Heart right ventricle (tissue), 16 donors: ENCODE results near the gene JADE1. TPM values are rescaled to one million over a fixed set of nuclear protein-coding genes. Genes with fewer than 3 reads are reported as not detected.
A peak's percentile ranks its signal among the peaks of the same experiment; 100 is the strongest.

Experiments
- ATAC-seq, 8 donors: fragments of 200-7000 bp; cut with Tn5 transposase; one replicate each; pipeline ENCODE4 v1.9.1; 2020; ENCODE audit warnings: mild to moderate bottlenecking in 8 of 8, moderate library complexity in 8 of 8, moderate number of reproducible peaks in 1 of 8
- DNase-seq, 2 donors: peaks; one replicate each; pipeline ENCODE4 v3.0.0-alpha.2; 2020
- H3K27ac ChIP-seq, 10 donors: fragments of 200-600 bp; sonication (generic) in 2 of 10; one replicate each; pipeline versions ENCODE4 v1.5.0 to v1.8.0; 2020 to 2022; ENCODE audit warnings: mild to moderate bottlenecking in 3 of 10
- H3K27me3 ChIP-seq, 7 donors: fragments of 200-600 bp; one replicate each; pipeline ENCODE4 v1.8.0; 2021 to 2022; ENCODE audit warnings: mild to moderate bottlenecking in 2 of 7
- H3K36me3 ChIP-seq, 9 donors: fragments of 200-600 bp; sonication (generic) in 1 of 9; one replicate each; pipeline versions ENCODE4 v1.5.0 to v1.8.0; 2020 to 2022; ENCODE audit warnings: mild to moderate bottlenecking in 2 of 9
- H3K4me1 ChIP-seq, 9 donors: fragments of 200-600 bp; sonication (generic) in 1 of 9; one replicate each; pipeline versions ENCODE4 v1.5.0 to v1.8.0; 2020 to 2022; ENCODE audit warnings: mild to moderate bottlenecking in 4 of 9
- H3K4me3 ChIP-seq, 10 donors: fragments of 200-600 bp; sonication (generic) in 2 of 10; one replicate each; pipeline versions ENCODE4 v1.5.0 to v1.8.0; 2020 to 2022; ENCODE audit warnings: mild to moderate bottlenecking in 7 of 10, moderate library complexity in 2 of 10
- H3K9me3 ChIP-seq, 11 donors: fragments of 200-600 bp in 10 of 11; sonication (generic) in 2 of 11; one replicate each; pipeline versions ENCODE4 v1.5.0 to v1.8.0; 2013 to 2022; ENCODE audit warnings: mild to moderate bottlenecking in 2 of 11, control low read depth in 1 of 11, moderate library complexity in 1 of 11
- WGBS, 2 donors: extraction: QIAGEN DNeasy Blood & Tissue Kit; methylation state at CpG; one replicate each; pipeline ENCODE4 v1.1.7; 2013; ENCODE audit warnings: inconsistent platforms in 1 of 2; 5-methylcytosine and 5-hydroxymethylcytosine counted together
- intact Hi-C, 10 donors: fragments of 100-400 bp; cut with DNase I; formaldehyde crosslinking; loops; one replicate each; pipeline versions ENCODE4 v1.11.1 to v1.14.2; 2022
- polyA plus RNA-seq, 2 donors: library from polyadenylated mRNA; stranded (reverse); fragments of 200-250 nt; gene quantifications; one replicate each; pipeline ENCODE4 v1.2.3, GENCODE V29; 2013
- total RNA-seq, 10 donors: library from RNA; stranded (reverse); fragmentation: NEBNext Ultra II Directional in 3 of 10; extraction: Animal tissue kit (Norgen Biotek cat#: 25700) in 3 of 10; gene quantifications; one replicate each; pipeline versions ENCODE4 v1.2.1 to v1.2.4, GENCODE V29; 2021 to 2023
- TF ChIP-seq, protein P1 (sequence below), 9 donors: fragments of 200-600 bp; sonication (generic) in 2 of 9; IDR thresholded peaks; one replicate each; pipeline versions ENCODE4 v1.5.0 to v1.8.0; 2021 to 2022; ENCODE audit warnings: antibody characterized with exemption in 9 of 9, mild to moderate bottlenecking in 5 of 9, moderate library complexity in 1 of 9
- donor health status: Arrhythmogenic right ventricular cardiomyopathy.
- donor health status: ischemic (EF 13 %, LVEDD 7.1; RV severe dilation, severe dysfunction).
- donor health status: healthy with polysubstance abuse.
- donor health status: DM: no; HTN: yes; CAD: no.
- donor health status: DM: no; HTN: no; CAD: no.
- donor health status: ischemic (EF 25% LVEDD 6.9; RV normal size, moderate dysfunction).
- donor health status: ischemic (EF 25% LVEDD 5.7; RV mildly dilated, moderate dysfunction).
- donor health status: healthy.
- donor health status: DM: yes; HTN: yes; CAD: no.
- donor health status: Ischemic cardiomyopathy.
- donor health status: ischemic (EF 35%, LVEDD 5.7; RV mildly dilated, moderate dysfunction).
- donor health status: nonischemic (EF 11% LVEDD 7.7; RV severe dilation, severe dysfunction).
- donor health status: DM: yes; HTN: yes; CAD: no.
- donor health status: PGD.
- donor health status: ischemic (EF 29% LVEDD 5.4; RV normal size, mild dysfunction).
- donor health status: nonischemic (EF 23%, LVEDD 6.1; RV moderate dilation, normal function).

JADE1 gene
- total and polyA plus RNA-seq, 12 donors, result 12.1 to 32.3 (median 23.5) TPM

DNA sequence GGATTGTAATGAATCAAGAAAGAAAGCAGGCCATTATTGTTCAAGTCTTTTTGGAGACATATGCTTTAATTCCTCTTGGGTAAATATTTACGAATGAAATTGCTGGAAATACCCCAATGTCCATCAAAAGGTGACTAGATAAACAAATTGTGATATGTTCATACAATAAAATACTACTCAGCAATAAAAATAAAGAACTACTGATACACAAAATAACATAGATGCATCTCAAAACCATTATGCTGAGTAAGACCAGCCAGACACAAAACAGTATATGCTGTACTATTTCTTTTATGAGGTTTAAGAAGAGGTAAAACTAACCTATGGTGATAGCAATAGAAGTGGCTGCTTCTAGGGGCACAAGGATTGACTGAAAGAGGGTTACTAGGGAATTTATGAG lies 28.8 kb upstream of the JADE1 start:
- no peak overlapping the region for H3K4me3 ChIP-seq
- TF ChIP-seq, protein P1, sequence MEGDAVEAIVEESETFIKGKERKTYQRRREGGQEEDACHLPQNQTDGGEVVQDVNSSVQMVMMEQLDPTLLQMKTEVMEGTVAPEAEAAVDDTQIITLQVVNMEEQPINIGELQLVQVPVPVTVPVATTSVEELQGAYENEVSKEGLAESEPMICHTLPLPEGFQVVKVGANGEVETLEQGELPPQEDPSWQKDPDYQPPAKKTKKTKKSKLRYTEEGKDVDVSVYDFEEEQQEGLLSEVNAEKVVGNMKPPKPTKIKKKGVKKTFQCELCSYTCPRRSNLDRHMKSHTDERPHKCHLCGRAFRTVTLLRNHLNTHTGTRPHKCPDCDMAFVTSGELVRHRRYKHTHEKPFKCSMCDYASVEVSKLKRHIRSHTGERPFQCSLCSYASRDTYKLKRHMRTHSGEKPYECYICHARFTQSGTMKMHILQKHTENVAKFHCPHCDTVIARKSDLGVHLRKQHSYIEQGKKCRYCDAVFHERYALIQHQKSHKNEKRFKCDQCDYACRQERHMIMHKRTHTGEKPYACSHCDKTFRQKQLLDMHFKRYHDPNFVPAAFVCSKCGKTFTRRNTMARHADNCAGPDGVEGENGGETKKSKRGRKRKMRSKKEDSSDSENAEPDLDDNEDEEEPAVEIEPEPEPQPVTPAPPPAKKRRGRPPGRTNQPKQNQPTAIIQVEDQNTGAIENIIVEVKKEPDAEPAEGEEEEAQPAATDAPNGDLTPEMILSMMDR (IDR thresholded peaks at IDR 0.05), result no peak
- DNase-seq (no peak), ATAC-seq (no peak)
- H3K27ac ChIP-seq, result no peak overlapping the region
- intact Hi-C loops, result loop anchor here in 2 of 10 donors (5.0 to 10.0 kb wide), 2 partner anchors 82 to 84 kb away; no protein-coding TSS in a partner anchor
- no peaks in the 10 kb centered on the region for H3K27me3 ChIP-seq
- H3K36me3 ChIP-seq, result no peaks in the 10 kb centered on the region
- 82 to 89% methylated on average over 1 of the region's 1 CpG for WGBS, 2 donors
- peaks cover 0 to 5% (median 0%) of the 10 kb centered on the region in 9 donors for H3K4me1 ChIP-seq
- H3K9me3 ChIP-seq, result peaks cover 0 to 7% (median 0%) of the 10 kb centered on the region in 11 donors

DNA sequence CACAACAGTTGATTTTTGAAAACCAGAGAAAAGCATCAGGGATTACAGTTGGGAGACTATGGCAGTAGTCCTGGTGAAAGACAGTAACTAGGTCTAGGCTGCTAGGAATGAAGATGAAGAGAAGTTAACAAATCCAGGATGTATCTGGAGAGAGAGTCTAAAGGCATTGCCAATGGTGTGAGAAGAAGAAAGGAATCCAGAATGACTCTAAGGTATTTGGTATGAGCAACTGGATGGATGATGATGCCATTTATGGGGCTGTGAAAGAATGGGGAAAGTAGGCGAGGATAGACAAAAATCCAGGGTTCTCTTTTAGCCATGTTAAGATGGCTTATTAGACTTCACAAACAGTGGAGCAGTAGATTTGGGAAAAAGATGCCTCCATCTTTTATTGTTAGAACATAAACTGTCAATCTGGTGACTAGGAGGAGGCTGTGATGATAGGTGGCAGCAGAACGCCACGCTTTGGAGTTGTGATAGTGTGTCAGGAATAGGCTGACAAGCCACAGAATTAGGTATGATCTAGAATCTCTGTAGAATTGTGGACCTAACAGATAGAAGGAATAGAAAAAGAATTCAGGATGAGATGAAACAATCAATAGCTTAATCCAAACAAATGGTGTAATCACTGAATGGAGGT lies 27.3 kb upstream of the JADE1 start:
- Histone ChIP-seq H3K4me3 (no peak overlapping the region), H3K9me3 (peaks cover 0 to 7% (median 0%) of the 10 kb centered on the region in 11 donors), H3K4me1 (peaks cover 0 to 1% (median 0%) of the 10 kb centered on the region in 9 donors), H3K27ac (no peak overlapping the region), H3K27me3 (no peaks in the 10 kb centered on the region), H3K36me3 (no peaks in the 10 kb centered on the region)
- DNase-seq (peak; percentile 24 to 26), ATAC-seq (peak in 7 of 8 donors; percentile 55 to 79 (median 64))
- WGBS, 2 donors, result 59 to 68% methylated on average over 3 of the region's 3 CpGs
- intact Hi-C loops, result loop anchor here in 4 of 10 donors (1.0 to 10.0 kb wide), 4 partner anchors 80 to 83 kb away; no protein-coding TSS in a partner anchor
- TF ChIP-seq, protein P1 (IDR thresholded peaks at IDR 0.05), result peak in 7 of 9 donors; percentile 33 to 67 (median 54)

DNA sequence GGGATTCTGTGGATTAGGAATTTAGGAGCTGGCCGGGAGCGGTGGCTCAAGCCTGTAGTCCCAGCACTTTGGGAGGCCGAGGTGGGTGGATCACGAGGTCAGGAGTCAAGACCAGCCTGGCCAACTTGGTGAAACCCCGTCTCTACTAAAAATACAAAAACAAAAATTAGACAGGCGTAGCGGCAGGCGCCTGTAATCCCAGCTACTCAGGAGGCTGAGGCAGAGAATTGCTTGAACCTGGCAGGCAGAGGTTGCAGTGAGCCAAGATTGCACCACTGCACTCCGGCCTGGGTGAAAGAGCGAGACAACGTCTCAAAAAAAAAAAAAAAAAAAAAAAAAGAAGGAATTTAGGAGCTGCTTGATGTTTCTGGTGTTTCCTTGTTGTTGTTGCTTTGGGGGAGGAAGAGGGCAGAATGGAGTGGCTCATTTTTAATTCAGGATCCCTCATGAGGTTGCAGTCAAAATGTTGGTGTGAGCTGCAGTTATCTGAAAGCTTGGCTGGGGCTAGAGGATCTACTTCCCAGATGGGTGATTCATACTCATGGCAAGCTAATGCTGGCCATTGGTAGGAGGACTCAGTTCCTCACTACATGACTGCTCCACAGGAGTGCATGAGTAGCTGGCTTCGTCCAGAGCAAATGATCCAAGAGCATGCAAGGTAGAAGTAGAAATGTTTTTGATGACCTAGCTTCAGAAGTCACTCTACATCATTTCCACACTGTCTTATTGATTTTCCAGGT lies 26.5 kb upstream of the JADE1 start:
- DNase-seq (no peak), ATAC-seq (peak in 7 of 8 donors; percentile 8 to 88 (median 61))
- H3K27ac ChIP-seq, result no peak overlapping the region
- no peaks in the 10 kb centered on the region for H3K27me3 ChIP-seq
- intact Hi-C loops, result loop anchor here in 4 of 10 donors (1.0 to 10.0 kb wide), 4 partner anchors 79 to 82 kb away; no protein-coding TSS in a partner anchor
- TF ChIP-seq, protein P1 (IDR thresholded peaks at IDR 0.05), result no peak
- peaks cover 0 to 7% (median 0%) of the 10 kb centered on the region in 11 donors for H3K9me3 ChIP-seq
- no peaks in the 10 kb centered on the region for H3K36me3 ChIP-seq
- no peaks in the 10 kb centered on the region for H3K4me1 ChIP-seq
- no peak overlapping the region for H3K4me3 ChIP-seq
- 77 to 87% methylated on average over 12 of the region's 12 CpGs for WGBS, 2 donors

DNA sequence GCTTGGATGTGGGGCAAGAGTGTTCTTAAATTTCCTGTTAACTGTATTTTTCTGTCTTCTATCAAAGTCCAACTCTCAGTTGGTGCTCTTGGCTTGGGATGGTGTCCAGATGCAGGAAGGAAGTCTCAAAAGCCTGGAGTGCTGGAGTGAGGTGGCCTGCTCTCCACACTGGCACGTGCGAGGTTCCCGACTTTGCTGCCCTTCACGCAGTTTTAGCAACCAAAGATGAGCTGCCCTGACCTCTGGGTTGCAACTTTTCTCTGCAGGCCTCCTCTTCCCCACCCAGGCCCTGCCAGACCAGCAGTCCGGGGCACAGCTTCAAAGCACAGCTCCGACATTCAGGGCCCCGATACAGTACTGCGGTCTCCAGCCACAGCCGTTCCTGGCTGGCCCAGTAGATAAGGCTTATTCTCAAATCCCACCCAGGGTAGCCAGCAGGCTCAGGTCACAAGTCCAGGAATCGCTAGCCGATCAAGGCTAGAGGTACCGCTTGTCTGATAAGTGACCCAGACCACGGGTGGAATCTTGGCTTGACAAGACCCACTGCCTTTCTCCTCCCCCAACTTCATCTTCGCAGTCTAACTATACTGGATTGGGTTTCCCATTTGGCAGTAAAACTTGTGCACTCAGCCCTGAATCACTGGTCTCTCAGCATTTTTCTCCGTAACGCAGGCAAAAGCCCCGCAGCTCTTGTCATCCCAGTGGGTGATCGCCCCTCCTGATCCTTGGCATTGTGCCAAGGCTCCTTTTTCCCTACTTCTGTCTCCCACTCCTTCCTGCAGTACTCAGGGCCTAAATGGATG lies 21.8 kb upstream of the JADE1 start:
- WGBS, 2 donors, result 76 to 79% methylated on average over 18 of the region's 18 CpGs
- Histone ChIP-seq H3K27me3 (no peaks in the 10 kb centered on the region), H3K4me3 (no peak overlapping the region), H3K36me3 (no peaks in the 10 kb centered on the region), H3K27ac (no peak overlapping the region), H3K4me1 (no peaks in the 10 kb centered on the region), H3K9me3 (peaks cover 0 to 7% (median 0%) of the 10 kb centered on the region in 11 donors)
- DNase-seq (no peak), ATAC-seq (peak in 2 of 8 donors; percentile 26 to 53)
- intact Hi-C loops, result loop anchor here in 2 of 10 donors (2.0 to 10.0 kb wide), 2 partner anchors 13 to 77 kb away; no protein-coding TSS in a partner anchor
- TF ChIP-seq, protein P1 (IDR thresholded peaks at IDR 0.05), result no peak
